Measurements from ENCODE around the gene UBTD2. TPM values are rescaled to one million over a fixed set of nuclear protein-coding genes. Genes with fewer than 3 reads are reported as not detected.

UBTD2 gene
- total and polyA plus RNA-seq, 2 of the 4 experiments (the other 2 are of a cell fraction), result 11.2 to 20.6 TPM

DNA sequence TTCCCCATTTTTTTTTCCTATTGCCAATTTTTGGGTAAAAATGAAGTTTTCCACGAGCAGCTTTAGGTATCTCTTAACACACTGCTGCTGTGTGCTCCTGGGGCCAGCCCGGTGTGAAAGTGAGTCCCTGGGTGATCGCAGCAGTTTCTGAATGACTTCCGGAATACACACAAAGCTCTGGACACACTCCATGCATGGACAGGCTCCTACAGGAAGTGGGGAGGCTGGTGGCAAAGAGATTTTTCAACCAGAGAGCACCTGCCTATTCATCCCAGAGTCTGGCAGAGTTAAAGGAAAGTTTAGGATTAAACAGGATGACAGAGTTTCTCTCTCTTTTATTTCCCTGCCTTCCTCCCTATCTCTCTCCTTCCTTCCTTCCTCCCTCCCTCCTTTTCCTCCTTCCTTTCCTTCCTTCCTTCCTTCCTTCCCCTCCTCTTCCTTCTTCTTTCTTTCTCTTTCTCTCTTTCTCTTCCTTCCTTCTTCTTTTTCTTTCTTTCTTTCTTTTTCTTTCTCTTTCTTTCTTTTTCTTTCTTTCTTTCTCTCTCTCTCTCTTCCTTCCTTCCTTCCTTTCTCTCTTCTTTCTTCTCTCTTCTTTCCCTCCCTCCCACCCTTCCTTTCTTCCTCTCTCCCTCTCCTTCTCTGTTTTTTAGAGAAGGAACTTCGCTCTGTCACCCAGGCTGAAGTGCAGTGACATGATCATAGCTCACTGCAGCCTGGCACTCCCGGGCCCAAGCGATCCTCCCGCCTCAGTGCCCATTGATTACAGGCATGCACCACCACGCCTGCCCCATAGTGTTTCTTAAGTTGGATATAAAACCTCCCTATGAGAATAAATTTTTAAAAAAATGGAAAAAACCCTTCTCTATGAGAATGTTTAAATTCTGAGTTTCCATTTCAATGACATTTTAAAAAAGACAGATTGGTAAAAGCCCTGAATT is 38.7 kb upstream of the UBTD2 start:
- no peak for DNase-seq
- CTCF ChIA-PET, result no interaction called here
- Histone ChIP-seq H2BK15ac (ENCODE audit: low read depth, low read length) (no peak overlapping the region), H3K9me1 (ENCODE audit: insufficient read depth, low read length) (no peaks in the 10 kb centered on the region), H2AK5ac (ENCODE audit: low read depth, low read length) (no peak overlapping the region), H2BK120ac (ENCODE audit: low read depth, low read length) (no peak overlapping the region), H3K36me3 (ENCODE audit: control insufficient read depth, insufficient read depth, low read length) (no peaks in the 10 kb centered on the region), H3K4me3 (ENCODE audit: insufficient read depth, low read depth, low read length) (no peak overlapping the region), H3K9me3 (ENCODE audit: control insufficient read depth, insufficient read depth, low read length) (no peaks in the 10 kb centered on the region), H3K27ac (ENCODE audit: insufficient read depth, low read length) (no peak overlapping the region), H4K91ac (ENCODE audit: insufficient read depth, low read depth, low read length) (no peak overlapping the region), H3K9ac (ENCODE audit: low read depth, low read length) (no peak overlapping the region), H2AFZ (replicated peaks; ENCODE audit: low read length, poor library complexity) (peak overlapping the region; percentile 43), H3K18ac (ENCODE audit: low read depth, low read length) (no peak overlapping the region), H2BK5ac (ENCODE audit: low read depth, low read length, poor library complexity, severe bottlenecking) (no peak overlapping the region), H3K14ac (replicated peaks; ENCODE audit: low read depth, low read length) (no peak overlapping the region), H2BK20ac (ENCODE audit: low read depth, low read length) (no peak overlapping the region), H4K8ac (ENCODE audit: low read depth in 2 of 2, low read length in 2 of 2) (no peak overlapping the region), H3K4me1 (ENCODE audit: control insufficient read depth, insufficient read depth, low read length) (no peaks in the 10 kb centered on the region), H2AK9ac (replicated peaks; ENCODE audit: low read depth, low read length, poor library complexity) (peak overlapping the region; percentile 28), H3K27me3 (ENCODE audit: control insufficient read depth, insufficient read depth, low read length) (no peaks in the 10 kb centered on the region), H4K20me1 (ENCODE audit: insufficient read depth, low read length) (no peaks in the 10 kb centered on the region), H3K56ac (ENCODE audit: extremely low read depth, insufficient read depth, low read length) (no peak overlapping the region), H3K23ac (ENCODE audit: low read depth, low read length) (no peak overlapping the region; the same call in 1 of the 2 replicates), H3K4me2 (ENCODE audit: low read depth, low read length) (no peak overlapping the region), H3K4ac (ENCODE audit: low read depth, low read length) (no peak overlapping the region), H4K5ac (ENCODE audit: low read depth, low read length) (no peak overlapping the region), H3K79me1 (ENCODE audit: low read depth in 1 of 2, low read length in 2 of 2) (no peaks in the 10 kb centered on the region)
- BruUV-seq (replicated peaks), result no TSS peak
- dilution Hi-C loops (cut with HindIII; ENCODE audit: low sequenced_read_pairs, unreplicated experiment), result no loop called here
- POLR2A ChIA-PET (ENCODE audit: unreplicated experiment), result no interaction called here
- TF ChIP-seq MAZ (IDR thresholded peaks at IDR 0.05; ENCODE audit: borderline replicate concordance, low read depth, low read length), result no peak
- no peak for TF ChIP-seq CHD1 (IDR thresholded peaks at IDR 0.05; ENCODE audit: low read depth, low read length)
- intact Hi-C loops (cut with micrococcal nuclease), result no loop called here
- in situ Hi-C loops (cut with MboI; ENCODE audit: low sequenced_read_pairs), result no loop called here
- WGBS, 2 experiments (ENCODE audit: extremely low coverage in 2 of 2, insufficient read length in 1 of 2), result no CpG with 5 or more reads among the region's 9 CpGs
- ATAC-seq (ENCODE audit: low read depth), result no peak; the same call in 1 of the 2 replicates
